SK-N-SH (cell line): ENCODE measurements around the gene PRR35. TPM values are rescaled to one million over a fixed set of nuclear protein-coding genes. Genes with fewer than 3 reads are reported as not detected.

Experiments
- CTCF ChIA-PET: fragments of 300-600, 350-600 bp; formaldehyde crosslinking; extraction: SDS; loops from one replicate; lab custom pipeline; 2021; lab: Yijun Ruan, JAX
- POLR2A ChIA-PET: fragments of 350-600 bp; sonication (Branson Sonifier 250); formaldehyde crosslinking; extraction: SDS; loops from one replicate; lab custom pipeline; 2020; ENCODE audit warnings: antibody characterized with exemption, inconsistent platforms; lab: Yijun Ruan, JAX
- DNase-seq: peaks from one replicate; pipeline ENCODE4 v3.0.0; 2012
- H2AFZ ChIP-seq: fragments of 200-600 bp; sonication (generic); 2 replicates; pipeline ENCODE4 v1.8.1; 2016; ENCODE audit warnings: antibody characterized with exemption, mild to moderate bottlenecking, low read depth
- H3F3A ChIP-seq: fragments of 200-600 bp; sonication (generic); replicated peaks from 2 replicates; pipeline ENCODE3; 2016; ENCODE audit warnings: antibody characterized with exemption, mild to moderate bottlenecking; ENCODE audit not compliant: insufficient read depth
- H3K27ac ChIP-seq, 2 experiments: fragments of 200-500 bp in 1 of 2; fragments of 200-600 bp in 1 of 2; sonication (Bioruptor generic) in 1 of 2; sonication (generic), shearing (Covaris generic) in 1 of 2; 2 replicates each; pipeline versions ENCODE4 v1.5.1 to v1.6.1; 2014 to 2016; ENCODE audit warnings: low read depth in 2 of 2, inconsistent platforms in 1 of 2, low read length in 1 of 2, mild to moderate bottlenecking in 1 of 2, mixed read lengths in 1 of 2
- H3K27me3 ChIP-seq: fragments of 200-600 bp; sonication (generic), shearing (Covaris generic); 2 replicates; pipeline ENCODE4 v1.6.1; 2016; ENCODE audit warnings: mixed run types; ENCODE audit not compliant: insufficient read depth
- H3K36me3 ChIP-seq, 2 experiments: fragments of 200-500 bp in 1 of 2; fragments of 200-600 bp in 1 of 2; sonication (Bioruptor generic) in 1 of 2; sonication (generic) in 1 of 2; replicated peaks in 1 of 2; 2 replicates each; pipeline versions ENCODE3 to v1.5.1; 2014 to 2016; ENCODE audit warnings: low read length in 1 of 2, mild to moderate bottlenecking in 1 of 2; ENCODE audit not compliant: insufficient read depth in 2 of 2, control insufficient read depth in 1 of 2
- H3K4me1 ChIP-seq, 2 experiments: fragments of 200-500 bp in 1 of 2; fragments of 200-600 bp in 1 of 2; sonication (Bioruptor generic) in 1 of 2; sonication (generic), shearing (Covaris generic) in 1 of 2; 2 replicates each; pipeline versions ENCODE4 v1.5.1 to v1.6.1; 2014 to 2016; ENCODE audit warnings: low read depth in 1 of 2, low read length in 1 of 2, mixed run types in 1 of 2; ENCODE audit not compliant: insufficient read depth in 2 of 2, control insufficient read depth in 1 of 2
- H3K4me2 ChIP-seq: fragments of 200-600 bp; sonication (generic), shearing (Covaris generic); 2 replicates; pipeline ENCODE4 v1.6.1; 2017; ENCODE audit warnings: mixed run types
- H3K4me3 ChIP-seq, 2 experiments: fragments of 200-500 bp in 1 of 2; fragments of 200-600 bp in 1 of 2; sonication (Bioruptor generic) in 1 of 2; sonication (generic), shearing (Covaris generic) in 1 of 2; 2 replicates each; pipeline versions ENCODE4 v1.5.1 to v1.8.1; 2014 to 2016; ENCODE audit warnings: low read depth in 2 of 2, inconsistent platforms in 1 of 2, low read length in 1 of 2, mild to moderate bottlenecking in 1 of 2, mixed read lengths in 1 of 2, moderate library complexity in 1 of 2
- H3K79me2 ChIP-seq: fragments of 200-600 bp; sonication (generic); 2 replicates; pipeline ENCODE4 v1.8.1; 2017; ENCODE audit warnings: mild to moderate bottlenecking; ENCODE audit not compliant: insufficient read depth
- H3K9ac ChIP-seq: fragments of 200-600 bp; sonication (generic); 2 replicates; pipeline ENCODE4 v1.6.1; 2017; ENCODE audit warnings: mixed run types
- H3K9me2 ChIP-seq: fragments of 200-600 bp; sonication (generic); 2 replicates; pipeline ENCODE4 v1.6.1; 2017; ENCODE audit warnings: mixed run types
- H3K9me3 ChIP-seq: fragments of 200-600 bp; sonication (generic); 2 replicates; pipeline ENCODE4 v1.6.1; 2017; ENCODE audit warnings: mixed run types, mild to moderate bottlenecking, moderate library complexity
- H4K20me1 ChIP-seq: fragments of 200-600 bp; sonication (generic); 2 replicates; pipeline ENCODE4 v1.6.1; 2017; ENCODE audit warnings: mild to moderate bottlenecking, mixed run types; ENCODE audit not compliant: insufficient read depth
- ELF1 ChIP-seq: IDR thresholded peaks from 2 replicates; pipeline ENCODE4 v1.4.0; 2012
- FOXM1 ChIP-seq: IDR thresholded peaks from 2 replicates; pipeline ENCODE4 v1.4.0; 2012; ENCODE audit warnings: low read depth, mild to moderate bottlenecking
- JUND ChIP-seq: IDR thresholded peaks from 2 replicates; pipeline ENCODE4 v1.4.0; 2012
- SMC3 ChIP-seq: IDR thresholded peaks from 2 replicates; pipeline ENCODE4 v1.6.1; 2012; ENCODE audit warnings: low read depth, low read length, improper control_type of control experiment
- TCF12 ChIP-seq: IDR thresholded peaks from 2 replicates; pipeline ENCODE4 v1.4.0; 2012
- WGBS: methylation state at CpG from one replicate; pipeline ENCODE4 v1.1.6; 2017; ENCODE audit warnings: low lambda C conversion rate; 5-methylcytosine and 5-hydroxymethylcytosine counted together
- polyA plus RNA-seq, 3 experiments: library from polyadenylated mRNA; depleted of rRNA; stranded (reverse); fragments of >200 nt; gene quantifications; 2 replicates each; pipeline ENCODE4 v1.2.3, GENCODE V29; 2012
- TF ChIP-seq, protein P1 (sequence below): fragments of 200-600 bp; sonication (generic); IDR thresholded peaks from 2 replicates; pipeline ENCODE4 v1.6.1; 2017; ENCODE audit warnings: antibody characterized with exemption, mild to moderate bottlenecking, moderate library complexity
- TF ChIP-seq, protein P2 (sequence below): IDR thresholded peaks from 2 replicates; pipeline ENCODE4 v1.4.0; 2012; ENCODE audit warnings: low read depth

Gene PRR35
- polyA plus RNA-seq, 1 of the 3 experiments (the other 2 are of a cell fraction), result not detected

DNA sequence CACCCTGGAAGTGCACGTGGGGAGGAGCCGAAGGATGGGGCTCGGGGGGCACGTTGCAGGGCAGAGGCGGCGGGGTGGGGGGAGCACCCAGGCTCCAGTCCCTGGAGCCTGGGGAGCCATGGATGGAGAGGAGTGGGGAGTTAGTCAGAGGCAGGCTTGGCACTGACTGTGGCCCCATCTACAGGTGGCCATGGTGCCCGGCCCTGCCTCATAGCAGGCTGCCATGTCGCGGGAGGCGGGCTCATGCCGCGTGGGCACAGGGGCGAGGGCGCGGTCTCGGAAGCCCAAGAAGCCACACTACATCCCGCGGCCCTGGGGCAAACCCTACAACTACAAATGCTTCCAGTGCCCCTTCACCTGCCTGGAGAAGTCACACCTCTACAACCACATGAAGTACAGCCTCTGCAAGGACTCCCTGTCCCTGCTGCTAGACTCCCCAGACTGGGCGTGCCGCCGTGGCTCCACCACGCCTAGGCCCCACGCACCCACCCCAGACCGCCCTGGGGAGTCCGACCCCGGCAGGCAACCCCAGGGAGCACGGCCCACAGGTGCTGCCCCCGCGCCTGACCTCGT lies 3.0 kb downstream of the PRR35 start (continued):
- TF ChIP-seq, protein P1, sequence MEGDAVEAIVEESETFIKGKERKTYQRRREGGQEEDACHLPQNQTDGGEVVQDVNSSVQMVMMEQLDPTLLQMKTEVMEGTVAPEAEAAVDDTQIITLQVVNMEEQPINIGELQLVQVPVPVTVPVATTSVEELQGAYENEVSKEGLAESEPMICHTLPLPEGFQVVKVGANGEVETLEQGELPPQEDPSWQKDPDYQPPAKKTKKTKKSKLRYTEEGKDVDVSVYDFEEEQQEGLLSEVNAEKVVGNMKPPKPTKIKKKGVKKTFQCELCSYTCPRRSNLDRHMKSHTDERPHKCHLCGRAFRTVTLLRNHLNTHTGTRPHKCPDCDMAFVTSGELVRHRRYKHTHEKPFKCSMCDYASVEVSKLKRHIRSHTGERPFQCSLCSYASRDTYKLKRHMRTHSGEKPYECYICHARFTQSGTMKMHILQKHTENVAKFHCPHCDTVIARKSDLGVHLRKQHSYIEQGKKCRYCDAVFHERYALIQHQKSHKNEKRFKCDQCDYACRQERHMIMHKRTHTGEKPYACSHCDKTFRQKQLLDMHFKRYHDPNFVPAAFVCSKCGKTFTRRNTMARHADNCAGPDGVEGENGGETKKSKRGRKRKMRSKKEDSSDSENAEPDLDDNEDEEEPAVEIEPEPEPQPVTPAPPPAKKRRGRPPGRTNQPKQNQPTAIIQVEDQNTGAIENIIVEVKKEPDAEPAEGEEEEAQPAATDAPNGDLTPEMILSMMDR, result no peak
- no peak for TF ChIP-seq JUND
- TF ChIP-seq SMC3, result no peak

DNA sequence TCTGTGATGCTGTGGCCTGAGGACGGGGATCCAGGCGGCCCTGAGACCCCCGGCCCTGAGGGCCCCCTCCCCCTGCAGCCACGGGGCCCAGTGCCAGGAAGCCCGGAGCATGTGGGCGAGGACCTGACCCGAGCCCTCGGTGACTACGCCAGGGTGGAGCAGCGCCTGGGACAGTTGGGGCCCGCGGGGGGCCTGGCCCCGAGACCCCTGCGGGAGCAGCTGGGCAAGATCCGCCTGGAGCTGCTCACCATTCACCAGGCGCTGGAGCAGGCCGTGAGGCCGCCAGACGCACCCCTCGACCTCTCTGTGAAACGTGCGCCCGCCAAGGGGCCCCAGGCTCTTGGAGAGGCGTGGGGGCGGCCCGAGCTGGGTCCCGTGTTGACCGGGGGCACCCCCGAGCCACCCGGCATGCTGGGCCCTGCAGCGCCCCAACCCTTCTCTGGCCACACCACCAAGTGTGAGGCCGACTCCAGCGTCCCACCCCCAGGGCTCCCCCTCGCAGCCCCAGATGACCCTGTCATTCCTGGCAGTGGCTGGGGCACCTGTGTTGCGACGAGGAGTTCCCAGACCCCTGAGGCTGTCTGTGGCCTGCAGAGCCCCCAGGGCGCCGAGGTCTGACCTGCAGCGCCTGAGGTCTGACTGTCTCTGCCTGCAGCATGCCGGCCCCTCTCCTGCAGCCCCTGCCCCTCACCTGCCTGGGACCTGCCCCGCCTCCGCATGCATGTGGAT lies 4.7 kb downstream of the PRR35 start:
- H3K4me3 ChIP-seq, result no peak overlapping the region
- no peak for TF ChIP-seq TCF12
- TF ChIP-seq FOXM1, result no peak
- TF ChIP-seq, protein P1, result no peak
- no peak for TF ChIP-seq ELF1
- TF ChIP-seq, protein P2, sequence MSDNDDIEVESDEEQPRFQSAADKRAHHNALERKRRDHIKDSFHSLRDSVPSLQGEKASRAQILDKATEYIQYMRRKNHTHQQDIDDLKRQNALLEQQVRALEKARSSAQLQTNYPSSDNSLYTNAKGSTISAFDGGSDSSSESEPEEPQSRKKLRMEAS, result no peak
- TF ChIP-seq, all 33 proteins: peak for 0
- Histone ChIP-seq H3K27me3 (peaks cover 11% of the 10 kb centered on the region), H3K27ac (peak overlapping the region in 1 of 2 experiments; percentile 95; a peak in 2 of 4 replicates), H3K4me1 (peaks cover 11 to 50% of the 10 kb centered on the region in 2 experiments; a peak in 2 of 4 replicates), H3K36me3 (no peaks in the 10 kb centered on the region), H3K9me2 (no peaks in the 10 kb centered on the region), H2AFZ (no peak overlapping the region), H3K9ac (no peak overlapping the region), H4K20me1 (no peaks in the 10 kb centered on the region), H3F3A (no peaks in the 10 kb centered on the region), H3K4me2 (no peak overlapping the region), H3K79me2 (no peaks in the 10 kb centered on the region), H3K9me3 (no peaks in the 10 kb centered on the region)
- DNase-seq, result peak; percentile 62
- POLR2A ChIA-PET, result interaction anchor here (0.9 to 2.0 kb wide), 8 partner anchors 8 to 72 kb away, joined by 3 to 12 read pairs (median 4); partner anchors contain the start of gene CAPN15
- CTCF ChIA-PET, result interaction anchor here (0.8 to 1.5 kb wide), 6 partner anchors 8 to 385 kb away, joined by 3 to 6 read pairs (median 3); partner anchors contain the start of gene HBQ1
- WGBS, result 83% methylated on average over 12 of the region's 42 CpGs
